ENCODE data around the gene CHRNA7.

The CHRNA7 gene

DNA sequence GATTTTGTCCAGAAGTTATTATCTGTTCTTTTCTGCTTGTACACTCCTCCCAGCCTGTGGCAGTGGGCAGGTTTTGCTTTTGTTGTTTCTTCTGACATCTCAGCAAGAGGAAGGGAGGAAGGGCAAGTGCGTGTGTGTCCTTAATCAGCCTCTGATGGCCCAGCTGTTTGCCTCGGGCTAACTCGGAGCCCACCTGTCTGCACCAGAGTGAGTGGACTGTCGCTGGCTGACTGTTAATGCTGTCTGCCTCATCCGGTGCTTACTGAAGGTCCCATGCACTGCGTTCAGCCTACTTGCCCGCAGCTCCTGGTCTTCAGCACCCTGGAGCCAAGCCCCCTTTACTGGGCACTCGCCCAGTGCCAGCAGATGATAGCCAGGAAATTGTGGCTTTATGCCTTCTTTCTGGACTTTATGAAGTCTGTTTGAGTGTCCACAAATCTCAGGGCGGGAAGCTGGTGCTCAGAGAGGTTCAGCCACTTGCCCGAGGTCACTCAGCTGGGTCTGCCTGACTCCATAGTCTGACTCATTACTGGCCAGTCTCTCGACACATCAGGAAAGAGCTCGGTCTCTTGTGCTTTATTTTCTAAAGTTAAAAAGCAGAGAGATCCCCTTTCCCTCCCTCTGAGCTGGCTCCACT is 89.5 kb downstream of the CHRNA7 start:
- no CpG with 5 or more reads among the region's 12 CpGs for WGBS (ENCODE audit: insufficient coverage, insufficient read length)
- Histone ChIP-seq H3K9me3 (ENCODE audit: control insufficient read depth, insufficient read depth, low read length) (no peaks in the 10 kb centered on the region), H3K4me3 (ENCODE audit: low read length) (no peak overlapping the region), H3K27me3 (ENCODE audit: control insufficient read depth, insufficient read depth, low read length) (no peaks in the 10 kb centered on the region), H3K36me3 (ENCODE audit: control insufficient read depth, insufficient read depth, low read length) (no peaks in the 10 kb centered on the region), H3K4me1 (ENCODE audit: control insufficient read depth, insufficient read depth, low read length) (no peaks in the 10 kb centered on the region), H3K27ac (ENCODE audit: low read length) (no peak overlapping the region)
- DNase-seq (ENCODE audit: low read depth, low spot score): no peak

DNA sequence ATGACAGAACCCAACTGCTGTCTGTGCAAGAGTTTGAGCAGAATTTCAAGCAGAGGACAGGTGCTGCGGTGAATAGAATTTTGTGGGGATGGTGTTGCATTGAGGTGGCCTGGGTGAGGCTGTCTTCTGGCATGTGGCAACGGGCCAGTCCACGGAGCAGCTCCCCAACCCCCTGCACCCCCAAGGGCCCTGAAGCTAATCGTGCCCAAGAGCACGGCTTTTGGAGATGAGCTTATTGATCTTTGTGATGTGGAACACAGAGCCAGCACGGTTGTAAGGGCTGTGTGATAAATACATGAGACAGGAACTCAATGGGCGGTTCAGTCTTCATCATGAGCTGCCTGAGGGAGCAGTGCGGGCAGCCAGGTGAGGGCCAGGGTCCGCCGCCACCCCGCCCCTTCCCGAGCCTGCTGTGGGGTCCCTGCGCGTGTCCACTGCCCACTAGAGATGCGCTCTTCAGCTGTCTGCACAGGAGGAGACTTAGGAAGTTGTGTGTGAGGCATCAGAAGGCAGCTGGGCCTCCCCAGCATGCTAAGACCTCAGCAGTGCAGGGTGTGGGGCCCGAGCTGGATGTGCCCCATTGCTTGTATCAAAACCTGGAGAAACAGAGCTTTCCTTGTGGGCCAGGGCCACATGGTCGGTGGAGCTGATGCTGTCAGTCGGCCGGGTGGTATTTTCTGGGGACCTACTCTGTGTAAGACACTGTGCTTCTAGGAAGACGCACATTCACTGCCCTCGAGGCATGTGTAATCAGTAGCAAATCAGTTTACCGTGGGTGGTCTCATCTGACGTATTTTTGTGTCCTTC is 90.5 kb downstream of the CHRNA7 start:
- no peak for DNase-seq (ENCODE audit: low read depth, low spot score)
- Histone ChIP-seq H3K27me3 (ENCODE audit: control insufficient read depth, insufficient read depth, low read length) (no peaks in the 10 kb centered on the region), H3K9me3 (ENCODE audit: control insufficient read depth, insufficient read depth, low read length) (no peaks in the 10 kb centered on the region), H3K36me3 (ENCODE audit: control insufficient read depth, insufficient read depth, low read length) (no peaks in the 10 kb centered on the region), H3K27ac (ENCODE audit: low read length) (no peak overlapping the region), H3K4me1 (ENCODE audit: control insufficient read depth, insufficient read depth, low read length) (no peaks in the 10 kb centered on the region), H3K4me3 (ENCODE audit: low read length) (no peak overlapping the region)
- no CpG with 5 or more reads among the region's 23 CpGs for WGBS (ENCODE audit: insufficient coverage, insufficient read length)

GRCh38 chr15:32121384-32121695 is 91.0 kb downstream of the CHRNA7 start:
- no peak overlapping the region for H3K4me3 ChIP-seq (ENCODE audit: low read length)
- H3K36me3 ChIP-seq (ENCODE audit: control insufficient read depth, insufficient read depth, low read length): no peaks in the 10 kb centered on the region
- no peak for DNase-seq (ENCODE audit: low read depth, low spot score)
- no peaks in the 10 kb centered on the region for H3K9me3 ChIP-seq (ENCODE audit: control insufficient read depth, insufficient read depth, low read length)
- H3K4me1 ChIP-seq (ENCODE audit: control insufficient read depth, insufficient read depth, low read length): no peaks in the 10 kb centered on the region
- no CpG with 5 or more reads among the region's 6 CpGs for WGBS (ENCODE audit: insufficient coverage, insufficient read length)
- H3K27me3 ChIP-seq (ENCODE audit: control insufficient read depth, insufficient read depth, low read length): no peaks in the 10 kb centered on the region
- no peak overlapping the region for H3K27ac ChIP-seq (ENCODE audit: low read length)

GRCh38 chr15:32122013-32122412 is 91.7 kb downstream of the CHRNA7 start:
- H3K27me3 ChIP-seq (ENCODE audit: control insufficient read depth, insufficient read depth, low read length): no peaks in the 10 kb centered on the region
- WGBS (ENCODE audit: insufficient coverage, insufficient read length): no CpG with 5 or more reads among the region's 4 CpGs
- H3K4me3 ChIP-seq (ENCODE audit: low read length): no peak overlapping the region
- no peaks in the 10 kb centered on the region for H3K9me3 ChIP-seq (ENCODE audit: control insufficient read depth, insufficient read depth, low read length)
- H3K4me1 ChIP-seq (ENCODE audit: control insufficient read depth, insufficient read depth, low read length): no peaks in the 10 kb centered on the region
- H3K27ac ChIP-seq (ENCODE audit: low read length): no peak overlapping the region
- no peaks in the 10 kb centered on the region for H3K36me3 ChIP-seq (ENCODE audit: control insufficient read depth, insufficient read depth, low read length)
- DNase-seq (ENCODE audit: low read depth, low spot score): no peak

GRCh38 chr15:32123473-32123872 is 93.2 kb downstream of the CHRNA7 start:
- Histone ChIP-seq H3K4me1 (ENCODE audit: control insufficient read depth, insufficient read depth, low read length) (no peaks in the 10 kb centered on the region), H3K27ac (ENCODE audit: low read length) (no peak overlapping the region), H3K9me3 (ENCODE audit: control insufficient read depth, insufficient read depth, low read length) (no peaks in the 10 kb centered on the region), H3K27me3 (ENCODE audit: control insufficient read depth, insufficient read depth, low read length) (no peaks in the 10 kb centered on the region), H3K4me3 (ENCODE audit: low read length) (no peak overlapping the region), H3K36me3 (ENCODE audit: control insufficient read depth, insufficient read depth, low read length) (no peaks in the 10 kb centered on the region)
- WGBS (ENCODE audit: insufficient coverage, insufficient read length): no CpG with 5 or more reads among the region's 3 CpGs
- DNase-seq (ENCODE audit: low read depth, low spot score): no peak

DNA sequence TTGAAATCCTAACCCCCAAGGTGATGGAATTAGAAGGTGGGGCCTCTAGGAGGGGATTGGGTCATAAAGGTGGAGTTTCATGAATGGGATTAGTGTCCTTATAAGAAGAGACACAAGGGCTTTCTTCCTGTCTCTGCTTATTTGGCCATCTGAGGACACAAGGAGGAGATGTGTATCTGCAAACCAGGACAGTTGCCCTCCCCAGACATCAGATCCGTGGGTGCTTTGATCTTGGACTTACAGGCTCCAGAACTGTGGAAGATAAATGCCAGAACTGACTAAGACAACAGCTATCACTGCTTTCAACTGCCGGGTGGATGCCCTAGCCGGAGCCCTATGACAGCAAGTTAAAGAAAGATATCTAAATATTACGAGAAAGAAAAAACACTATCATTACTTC is 94.4 kb downstream of the CHRNA7 start:
- Histone ChIP-seq H3K27ac (ENCODE audit: low read length) (no peak overlapping the region), H3K9me3 (ENCODE audit: control insufficient read depth, insufficient read depth, low read length) (no peaks in the 10 kb centered on the region), H3K27me3 (ENCODE audit: control insufficient read depth, insufficient read depth, low read length) (no peaks in the 10 kb centered on the region), H3K36me3 (ENCODE audit: control insufficient read depth, insufficient read depth, low read length) (no peaks in the 10 kb centered on the region), H3K4me3 (ENCODE audit: low read length) (no peak overlapping the region), H3K4me1 (ENCODE audit: control insufficient read depth, insufficient read depth, low read length) (no peaks in the 10 kb centered on the region)
- no CpG with 5 or more reads among the region's 4 CpGs for WGBS (ENCODE audit: insufficient coverage, insufficient read length)
- DNase-seq (ENCODE audit: low read depth, low spot score): no peak

DNA sequence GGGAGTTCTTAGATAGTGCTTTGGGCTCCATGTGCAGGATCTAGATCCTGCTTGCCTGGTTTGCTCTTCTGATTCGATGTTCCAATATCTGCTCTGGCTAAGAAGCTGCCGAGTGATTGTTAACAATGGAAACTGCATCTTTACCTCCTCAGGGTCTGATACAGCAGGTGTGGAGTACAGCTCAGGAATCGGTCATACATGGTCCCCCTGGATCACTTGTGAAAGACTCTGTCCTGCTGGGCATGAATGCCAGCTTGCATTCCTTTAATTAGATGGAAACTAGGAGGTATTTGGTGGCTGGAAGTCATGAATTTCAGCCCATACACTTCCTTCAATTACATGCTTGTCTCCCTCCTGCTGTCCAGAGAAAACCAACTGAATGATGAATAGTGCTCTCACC is 95.3 kb downstream of the CHRNA7 start:
- H3K4me3 ChIP-seq (ENCODE audit: low read length): no peak overlapping the region
- no peak overlapping the region for H3K27ac ChIP-seq (ENCODE audit: low read length)
- DNase-seq (ENCODE audit: low read depth, low spot score): no peak
- H3K27me3 ChIP-seq (ENCODE audit: control insufficient read depth, insufficient read depth, low read length): no peaks in the 10 kb centered on the region
- no CpG with 5 or more reads among the region's 3 CpGs for WGBS (ENCODE audit: insufficient coverage, insufficient read length)
- H3K36me3 ChIP-seq (ENCODE audit: control insufficient read depth, insufficient read depth, low read length): no peaks in the 10 kb centered on the region
- H3K4me1 ChIP-seq (ENCODE audit: control insufficient read depth, insufficient read depth, low read length): no peaks in the 10 kb centered on the region
- no peaks in the 10 kb centered on the region for H3K9me3 ChIP-seq (ENCODE audit: control insufficient read depth, insufficient read depth, low read length)

GRCh38 chr15:32129815-32130214 is 99.5 kb downstream of the CHRNA7 start:
- no peak overlapping the region for H3K27ac ChIP-seq (ENCODE audit: low read length)
- H3K9me3 ChIP-seq (ENCODE audit: control insufficient read depth, insufficient read depth, low read length): no peaks in the 10 kb centered on the region
- no peaks in the 10 kb centered on the region for H3K27me3 ChIP-seq (ENCODE audit: control insufficient read depth, insufficient read depth, low read length)
- no peaks in the 10 kb centered on the region for H3K4me1 ChIP-seq (ENCODE audit: control insufficient read depth, insufficient read depth, low read length)
- DNase-seq (ENCODE audit: low read depth, low spot score): no peak
- no peaks in the 10 kb centered on the region for H3K36me3 ChIP-seq (ENCODE audit: control insufficient read depth, insufficient read depth, low read length)
- no peak overlapping the region for H3K4me3 ChIP-seq (ENCODE audit: low read length)

- DNase-seq (ENCODE audit: low read depth, low spot score): no peak
- H3K9me3 ChIP-seq (ENCODE audit: control insufficient read depth, insufficient read depth, low read length): no peaks in the 10 kb centered on the region
- WGBS (ENCODE audit: insufficient coverage, insufficient read length): no CpG with 5 or more reads among the region's 3 CpGs
- H3K36me3 ChIP-seq (ENCODE audit: control insufficient read depth, insufficient read depth, low read length): no peaks in the 10 kb centered on the region
- no peak overlapping the region for H3K27ac ChIP-seq (ENCODE audit: low read length)
- no peak overlapping the region for H3K4me3 ChIP-seq (ENCODE audit: low read length)
- H3K27me3 ChIP-seq (ENCODE audit: control insufficient read depth, insufficient read depth, low read length): no peaks in the 10 kb centered on the region
- no peaks in the 10 kb centered on the region for H3K4me1 ChIP-seq (ENCODE audit: control insufficient read depth, insufficient read depth, low read length)
Observed at GRCh38 chr15:32130823-32131222, 100.5 kb downstream of the CHRNA7 start.

- no peaks in the 10 kb centered on the region for H3K36me3 ChIP-seq (ENCODE audit: control insufficient read depth, insufficient read depth, low read length)
- no peaks in the 10 kb centered on the region for H3K9me3 ChIP-seq (ENCODE audit: control insufficient read depth, insufficient read depth, low read length)
- DNase-seq (ENCODE audit: low read depth, low spot score): no peak
- WGBS (ENCODE audit: insufficient coverage, insufficient read length): no CpG with 5 or more reads among the region's 4 CpGs
- no peaks in the 10 kb centered on the region for H3K27me3 ChIP-seq (ENCODE audit: control insufficient read depth, insufficient read depth, low read length)
- no peaks in the 10 kb centered on the region for H3K4me1 ChIP-seq (ENCODE audit: control insufficient read depth, insufficient read depth, low read length)
- H3K27ac ChIP-seq (ENCODE audit: low read length): no peak overlapping the region
- no peak overlapping the region for H3K4me3 ChIP-seq (ENCODE audit: low read length)
Observed at GRCh38 chr15:32131803-32132202, 101.5 kb downstream of the CHRNA7 start.

DNA sequence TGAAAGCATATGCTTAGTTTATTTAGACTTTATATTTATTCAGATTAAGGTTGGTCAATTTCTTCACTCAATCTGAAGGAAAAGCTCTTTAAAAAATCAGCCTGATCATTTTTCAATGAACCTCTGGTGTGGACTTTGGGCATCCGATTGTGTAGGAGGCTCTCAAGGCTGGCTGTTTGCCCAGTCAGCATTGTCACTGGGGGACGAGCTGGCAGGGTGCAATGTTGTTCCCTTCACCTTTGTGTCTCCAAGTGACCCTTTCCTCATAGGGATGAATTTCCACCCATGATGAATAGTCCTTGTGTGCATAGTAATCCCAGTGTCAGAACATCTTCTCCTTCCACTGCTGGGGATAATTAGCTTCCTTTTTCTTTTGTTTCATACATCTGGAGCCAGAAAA is 102.5 kb downstream of the CHRNA7 start:
- H3K36me3 ChIP-seq (ENCODE audit: control insufficient read depth, insufficient read depth, low read length): no peaks in the 10 kb centered on the region

More for the DNA sequence above, 102.5 kb downstream of the CHRNA7 start:
- WGBS (ENCODE audit: insufficient coverage, insufficient read length): no CpG with 5 or more reads among the region's 2 CpGs
- no peak for DNase-seq (ENCODE audit: low read depth, low spot score)
- no peaks in the 10 kb centered on the region for H3K9me3 ChIP-seq (ENCODE audit: control insufficient read depth, insufficient read depth, low read length)
- H3K27ac ChIP-seq (ENCODE audit: low read length): no peak overlapping the region
- no peak overlapping the region for H3K4me3 ChIP-seq (ENCODE audit: low read length)
- H3K27me3 ChIP-seq (ENCODE audit: control insufficient read depth, insufficient read depth, low read length): no peaks in the 10 kb centered on the region
- no peaks in the 10 kb centered on the region for H3K4me1 ChIP-seq (ENCODE audit: control insufficient read depth, insufficient read depth, low read length)

Measured in iPS DF 6.9 (cell line).